MM.1S (cell line): ENCODE measurements around the gene THADA.

ENCODE experiments used
- EZH2 ChIP-seq: fragments of 300-600 bp; sonication (generic); optimal IDR thresholded peaks from 2 replicates; pipeline ENCODE3; 2017; ENCODE audit warnings: low read depth, mild to moderate bottlenecking, antibody characterized with exemption, low read length, mixed read lengths
- EZH2phosphoT487 ChIP-seq: fragments of 300-600 bp; sonication (generic); IDR thresholded peaks from 2 replicates; pipeline ENCODE4 v1.6.1; 2018; ENCODE audit warnings: antibody characterized with exemption, low read length
- TF ChIP-seq, protein P1 (sequence below): fragments of 300-600 bp; sonication (generic); IDR thresholded peaks from 2 replicates; pipeline ENCODE4 v1.5.1; 2016; ENCODE audit warnings: antibody characterized with exemption, low read length, mixed read lengths

GRCh38 chr2:43370146-43370545 is 225.7 kb downstream of the THADA start:
- TF ChIP-seq EZH2phosphoT487 (no peak), EZH2 (no peak)
- TF ChIP-seq, protein P1, sequence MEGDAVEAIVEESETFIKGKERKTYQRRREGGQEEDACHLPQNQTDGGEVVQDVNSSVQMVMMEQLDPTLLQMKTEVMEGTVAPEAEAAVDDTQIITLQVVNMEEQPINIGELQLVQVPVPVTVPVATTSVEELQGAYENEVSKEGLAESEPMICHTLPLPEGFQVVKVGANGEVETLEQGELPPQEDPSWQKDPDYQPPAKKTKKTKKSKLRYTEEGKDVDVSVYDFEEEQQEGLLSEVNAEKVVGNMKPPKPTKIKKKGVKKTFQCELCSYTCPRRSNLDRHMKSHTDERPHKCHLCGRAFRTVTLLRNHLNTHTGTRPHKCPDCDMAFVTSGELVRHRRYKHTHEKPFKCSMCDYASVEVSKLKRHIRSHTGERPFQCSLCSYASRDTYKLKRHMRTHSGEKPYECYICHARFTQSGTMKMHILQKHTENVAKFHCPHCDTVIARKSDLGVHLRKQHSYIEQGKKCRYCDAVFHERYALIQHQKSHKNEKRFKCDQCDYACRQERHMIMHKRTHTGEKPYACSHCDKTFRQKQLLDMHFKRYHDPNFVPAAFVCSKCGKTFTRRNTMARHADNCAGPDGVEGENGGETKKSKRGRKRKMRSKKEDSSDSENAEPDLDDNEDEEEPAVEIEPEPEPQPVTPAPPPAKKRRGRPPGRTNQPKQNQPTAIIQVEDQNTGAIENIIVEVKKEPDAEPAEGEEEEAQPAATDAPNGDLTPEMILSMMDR, result no peak
